GM19035 (cell line): Measurements from ENCODE around the gene ADARB2.

Experiments used
- ATAC-seq: cut with Tn5 transposase; IDR thresholded peaks from one replicate; pipeline ENCODE4 v1.9.1; 2021; ENCODE audit not compliant: unreplicated experiment

Gene ADARB2

DNA sequence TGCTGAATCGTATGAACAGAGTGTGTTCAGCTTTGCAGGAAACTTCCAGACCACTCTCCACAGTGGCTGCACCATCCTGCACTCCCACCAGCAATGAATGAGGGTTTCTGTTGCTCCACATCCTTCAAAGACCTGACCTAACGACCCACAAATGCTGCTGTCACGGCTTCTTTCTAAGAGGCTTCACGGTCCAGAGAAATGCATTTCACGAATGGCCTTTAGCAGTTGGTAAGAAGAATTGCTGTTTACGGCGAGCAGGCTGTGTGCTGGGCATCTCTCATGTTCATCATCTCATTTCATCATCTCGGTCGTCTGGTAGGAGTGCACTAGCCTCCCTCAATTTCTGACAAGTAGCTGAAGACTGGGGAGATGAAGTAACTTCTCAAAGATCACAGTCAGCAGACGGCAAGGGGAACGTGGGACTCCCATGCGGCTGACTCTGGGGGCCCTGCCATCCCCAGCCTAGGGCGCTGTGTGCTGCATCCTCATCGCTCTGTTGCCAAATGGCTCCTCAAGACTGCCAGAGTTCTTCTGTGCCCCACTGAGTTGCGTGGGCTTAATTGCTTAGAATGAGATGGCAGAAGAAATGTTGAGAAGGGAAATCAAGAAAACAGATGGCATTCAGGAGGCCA, 72.9 kb downstream of the ADARB2 start:
- ATAC-seq, result no peak

DNA sequence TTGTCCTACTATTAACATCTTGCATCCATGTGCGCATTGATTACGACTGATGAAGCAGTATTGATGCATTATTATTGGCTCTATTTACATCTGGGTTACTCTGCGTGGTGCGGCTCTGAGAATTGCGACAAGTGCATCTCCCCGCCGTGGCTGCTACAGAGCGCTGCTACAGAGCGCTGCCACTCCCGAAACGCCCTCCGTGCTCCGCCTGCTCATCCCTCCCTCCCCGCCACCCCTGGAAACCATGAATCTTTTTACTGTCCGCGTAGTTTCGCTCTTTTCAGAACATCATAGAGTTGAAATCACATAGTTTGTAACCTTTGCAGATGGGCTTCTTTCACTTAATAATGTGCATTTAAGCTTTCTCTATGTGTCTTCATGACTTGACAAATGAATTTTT, 74.1 kb downstream of the ADARB2 start:
- no peak for ATAC-seq

DNA sequence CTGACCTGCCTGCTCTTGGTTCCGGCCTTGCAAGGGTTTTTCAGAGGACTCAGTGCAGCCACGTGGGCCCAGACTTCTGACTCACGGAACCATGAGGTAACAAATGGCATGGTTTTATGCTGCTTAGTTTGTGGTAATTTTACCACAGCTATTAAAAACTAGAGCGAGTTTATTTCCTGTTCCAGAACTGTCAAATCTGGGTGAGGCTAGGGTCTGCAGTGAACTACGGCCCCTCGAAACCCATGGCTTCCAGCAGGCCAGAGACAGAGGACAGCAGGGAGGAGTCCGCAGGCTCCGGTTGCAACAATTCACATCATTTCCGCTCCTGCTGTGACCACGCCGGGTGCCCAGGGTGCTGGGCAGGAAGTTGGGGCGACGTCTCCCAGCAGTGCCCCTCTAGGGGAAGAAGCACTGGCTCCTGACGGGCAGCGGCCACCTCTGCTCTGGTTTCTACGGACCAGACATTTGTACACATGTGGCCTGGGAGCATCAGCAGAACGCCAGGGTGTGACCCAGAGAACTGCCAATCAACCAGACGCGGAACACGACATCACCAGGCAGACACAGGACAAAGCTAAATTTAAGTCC, 74.8 kb downstream of the ADARB2 start:
- ATAC-seq, result no peak

DNA sequence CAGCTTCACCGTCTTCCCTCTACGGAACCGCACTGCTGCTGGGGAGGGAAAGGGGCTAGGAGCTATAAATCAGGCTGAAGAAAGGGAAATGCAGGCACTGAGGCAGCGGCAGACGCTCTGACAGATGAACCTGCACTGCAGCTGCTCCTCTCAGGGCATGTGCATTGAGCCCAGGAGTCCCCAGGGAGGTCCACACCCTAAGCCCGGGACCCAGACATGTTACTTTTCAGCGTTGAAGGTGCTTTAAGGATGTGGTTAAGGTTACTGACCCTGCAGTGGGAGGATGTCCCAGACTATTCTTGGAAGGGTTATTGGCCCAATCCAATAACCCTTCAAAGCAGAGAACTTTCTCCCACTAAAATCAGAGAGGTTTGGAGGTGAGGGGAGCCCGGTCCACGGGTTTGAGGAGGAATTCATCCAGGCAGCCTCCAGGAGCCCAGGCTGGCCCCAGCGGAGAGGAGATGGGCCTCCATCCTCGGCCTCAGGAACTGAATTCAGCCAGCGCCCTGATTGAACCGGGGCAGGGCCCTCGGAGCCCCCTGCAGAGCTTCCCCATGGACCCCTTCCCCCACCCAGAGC, 75.4 kb downstream of the ADARB2 start:
- ATAC-seq, result peak; percentile 61

DNA sequence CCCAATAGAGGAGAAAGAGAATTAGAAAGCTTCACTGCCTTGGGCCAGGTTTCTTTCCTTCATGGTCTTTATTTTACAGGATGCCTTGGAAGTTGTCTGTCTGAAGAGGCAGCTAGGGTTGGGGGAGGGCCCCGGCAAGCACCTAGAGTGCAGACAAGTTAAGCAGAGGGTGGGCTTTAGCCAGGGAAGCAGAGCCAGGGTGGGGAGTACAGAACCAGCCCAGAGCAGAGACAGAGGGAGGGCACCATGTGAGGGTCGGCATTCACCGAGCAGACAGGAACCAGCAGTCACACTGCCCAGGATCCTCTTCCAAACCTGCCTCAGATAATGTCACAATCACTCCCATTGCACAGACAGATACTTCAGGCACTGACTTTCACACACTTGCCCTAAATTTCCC, 75.9 kb downstream of the ADARB2 start:
- no peak for ATAC-seq

- no peak for ATAC-seq
Measured at GRCh38 chr10:1660815-1661214, 76.5 kb downstream of the ADARB2 start.

- no peak for ATAC-seq
Measured at GRCh38 chr10:1660386-1660785, 76.9 kb downstream of the ADARB2 start.

GRCh38 chr10:1659221-1659791, 78.0 kb downstream of the ADARB2 start:
- ATAC-seq, result no peak

GRCh38 chr10:1658658-1659057, 78.7 kb downstream of the ADARB2 start:
- no peak for ATAC-seq

GRCh38 chr10:1657479-1657878, 79.8 kb downstream of the ADARB2 start:
- no peak for ATAC-seq

GRCh38 chr10:1655367-1655766, 82.0 kb downstream of the ADARB2 start:
- no peak for ATAC-seq

DNA sequence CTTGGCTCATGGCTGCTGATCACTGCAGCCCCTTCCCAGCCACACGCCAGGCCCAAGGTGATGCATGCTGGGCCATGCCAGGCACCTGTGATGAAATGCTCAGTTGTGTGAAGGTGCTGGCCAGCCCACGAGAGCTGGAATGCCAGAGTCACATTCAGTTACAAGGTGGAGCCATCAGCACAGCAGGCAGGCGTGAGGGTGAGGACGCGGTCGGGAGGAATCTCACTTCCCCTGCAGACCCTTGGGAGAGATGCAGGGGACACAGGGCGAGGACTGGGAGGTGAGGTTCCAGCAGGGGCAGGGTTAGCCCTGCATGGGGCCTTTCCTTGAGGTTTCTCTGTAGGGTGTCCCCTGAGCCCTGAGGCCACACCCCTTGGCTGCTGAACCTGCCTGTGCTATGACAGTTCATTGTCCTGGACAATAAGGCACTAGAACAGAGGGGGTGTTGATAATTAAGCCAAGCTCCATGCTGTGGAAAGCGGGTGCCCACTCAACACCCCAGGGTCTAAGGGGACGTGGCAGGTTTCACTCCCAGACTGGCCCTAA, 82.4 kb downstream of the ADARB2 start:
- ATAC-seq, result no peak

GRCh38 chr10:1654247-1654646, 83.1 kb downstream of the ADARB2 start:
- no peak for ATAC-seq

- no peak for ATAC-seq
Measured at GRCh38 chr10:1653321-1653720, 84.0 kb downstream of the ADARB2 start.

GRCh38 chr10:1652151-1652550, 85.2 kb downstream of the ADARB2 start:
- ATAC-seq, result no peak

GRCh38 chr10:1651270-1651966, 85.9 kb downstream of the ADARB2 start:
- ATAC-seq, result no peak

DNA sequence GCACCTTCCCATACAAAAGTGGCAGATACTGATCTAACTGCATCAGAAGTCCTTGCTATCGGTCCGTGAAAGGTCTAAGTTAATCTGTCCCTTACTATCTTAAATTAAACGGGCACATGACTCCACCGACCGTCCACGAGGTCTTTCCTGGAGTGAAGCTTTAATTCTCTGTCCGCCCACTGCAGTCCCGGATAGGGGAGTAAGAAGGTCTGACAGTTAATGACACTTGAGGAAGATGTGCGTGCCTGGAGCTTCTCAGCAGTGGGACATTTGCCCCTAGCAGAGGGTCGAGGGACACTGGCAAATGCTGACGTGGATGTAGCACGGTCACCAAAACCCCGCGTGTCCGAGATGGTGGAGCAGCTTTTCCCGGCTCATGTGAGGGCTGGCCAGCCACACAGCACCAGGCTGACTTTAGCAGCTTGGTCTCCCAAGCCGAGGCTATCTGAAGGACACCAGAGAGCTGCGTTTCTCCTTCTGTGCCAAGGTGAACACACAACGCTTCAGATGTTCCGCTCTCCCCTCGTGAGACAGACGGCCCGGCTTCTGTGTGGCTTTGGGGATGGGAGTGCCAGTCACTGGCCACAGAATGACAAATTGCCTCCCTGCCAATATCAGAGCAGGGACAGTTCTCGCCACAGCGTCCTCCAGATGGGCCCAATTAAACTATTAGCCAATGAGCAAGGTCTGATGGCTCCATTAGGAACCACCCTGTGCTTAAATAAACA, 86.6 kb downstream of the ADARB2 start:
- ATAC-seq, result no peak

DNA sequence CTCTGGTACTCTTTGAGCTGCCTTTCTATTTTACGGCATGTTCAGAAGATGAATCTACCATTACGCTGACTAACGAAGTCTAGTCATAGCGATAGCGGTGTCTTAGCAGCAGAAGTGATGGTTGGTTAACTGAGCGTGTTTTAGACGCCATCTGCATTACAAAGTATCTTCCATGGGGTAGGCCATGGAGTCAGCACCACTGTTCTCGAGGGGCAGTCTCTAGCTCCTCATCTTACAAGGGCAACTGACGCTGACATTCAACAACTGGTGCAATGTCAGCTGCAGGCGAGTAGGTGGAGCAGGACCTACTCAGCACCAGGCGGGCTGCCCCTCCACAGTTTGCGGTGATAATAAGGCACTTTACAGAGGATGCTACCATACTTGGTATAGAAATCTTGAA, 88.7 kb downstream of the ADARB2 start:
- ATAC-seq, result no peak

DNA sequence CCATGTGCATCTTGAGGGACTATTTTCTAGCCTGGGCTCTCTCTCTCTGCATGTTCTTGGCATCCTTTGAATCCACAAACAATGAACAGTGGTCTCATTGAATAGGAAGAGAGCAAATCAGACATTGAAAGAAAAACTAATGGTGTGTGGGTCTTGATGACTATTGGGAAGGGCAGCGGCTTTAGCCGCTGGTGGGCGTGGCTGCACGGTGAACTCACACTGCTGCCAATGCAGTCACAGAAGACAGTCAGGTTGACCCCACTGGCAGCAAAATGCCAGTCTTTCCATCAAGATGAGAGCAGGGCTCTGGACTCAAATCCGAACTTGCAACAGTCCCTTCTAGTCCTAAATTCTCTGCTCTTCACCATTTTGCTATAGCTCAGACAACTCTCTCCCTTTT, 91.0 kb downstream of the ADARB2 start:
- ATAC-seq, result no peak

- ATAC-seq, result no peak
Measured at GRCh38 chr10:1645896-1646295, 91.4 kb downstream of the ADARB2 start.

GRCh38 chr10:1644191-1644711, 93.1 kb downstream of the ADARB2 start:
- no peak for ATAC-seq
